ENCODE data around the gene PHGDH. TPM values are rescaled to one million over a fixed set of nuclear protein-coding genes. Genes with fewer than 3 reads are reported as not detected.
"Not testable (repeated sequence)": the region's sequence is repeated elsewhere in the genome, so short reads cannot be mapped to it uniquely, and the experiment has no call there.

Gene PHGDH
- total and polyA plus RNA-seq, 2 of the 13 experiments (the other 11 are each of a cell fraction or from before 2014, with no cell fraction given) = 95.8 to 133 TPM

GRCh38 chr1:119696863-119697262 lies 14.9 kb upstream of the PHGDH start (continued):
- TF ChIP-seq SOX6, FOXA1 (IDR thresholded peaks at IDR 0.05): not testable (repeated sequence)
- TF ChIP-seq SOX6 (CRISPR knock-in tag; IDR thresholded peaks at IDR 0.05) (peak; percentile 28; the same call in 1 of the 2 replicates), SALL1 (CRISPR knock-in tag; IDR thresholded peaks at IDR 0.05) (peak; percentile 62; the same call in 1 of the 2 replicates), ZFX (CRISPR knock-in tag; IDR thresholded peaks at IDR 0.05; ENCODE audit: low read depth) (peak; percentile 44; the same call in 1 of the 2 replicates), ZNF292 (CRISPR knock-in tag; IDR thresholded peaks at IDR 0.05; ENCODE audit: borderline replicate concordance, low read depth) (peak; percentile 70; the same call in 1 of the 2 replicates), POGZ (CRISPR knock-in tag; IDR thresholded peaks at IDR 0.05) (0 out of 2 replicates have a peak, but pooled peaks have one; percentile 27), FOXA3 (CRISPR knock-in tag; IDR thresholded peaks at IDR 0.05) (peak; percentile 69), ARID5B (CRISPR knock-in tag; IDR thresholded peaks at IDR 0.05) (0 out of 2 replicates have a peak, but pooled peaks have one; percentile 12), FOXA1 (CRISPR knock-in tag; IDR thresholded peaks at IDR 0.05) (peak; percentile 83), ZNF280B (CRISPR knock-in tag; IDR thresholded peaks at IDR 0.05; ENCODE audit: borderline replicate concordance) (0 out of 2 replicates have a peak, but pooled peaks have one; percentile 42), ZNF687 (CRISPR knock-in tag; IDR thresholded peaks at IDR 0.05) (0 out of 2 replicates have a peak, but pooled peaks have one; percentile 33)

Measured in HepG2 (cell line).